ENCODE results near the gene CD248.

Gene CD248

DNA sequence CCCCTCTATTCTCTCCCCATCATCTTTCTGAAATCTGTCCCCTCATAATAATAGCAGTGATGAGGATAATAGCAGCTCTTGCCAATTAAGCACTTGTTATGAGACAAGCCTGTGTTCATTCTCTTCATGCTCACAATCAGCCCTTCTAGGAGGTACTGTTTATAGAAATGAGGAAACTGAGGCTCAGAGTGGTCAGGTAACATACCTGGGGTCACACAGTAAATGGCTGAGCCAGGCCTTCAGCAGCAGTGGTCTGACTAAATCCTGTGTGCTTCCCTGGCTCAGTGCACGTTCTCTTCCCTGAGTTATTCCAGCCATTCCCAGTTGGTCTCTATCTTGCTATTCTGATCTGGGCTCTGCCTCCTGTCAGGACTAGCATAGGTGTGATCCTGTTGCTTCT lies 42.6 kb downstream of the CD248 start:
- H3K27me3 ChIP-seq (replicated peaks; ENCODE audit: control insufficient read depth, insufficient read depth, low read length), result no peaks in the 10 kb centered on the region
- H3K9me3 ChIP-seq (ENCODE audit: control insufficient read depth, low read length), result no peaks in the 10 kb centered on the region
- no peak overlapping the region for H3K9ac ChIP-seq (ENCODE audit: low read length)
- H3K4me1 ChIP-seq (ENCODE audit: control insufficient read depth, insufficient read depth, low read length), result peaks cover 10% of the 10 kb centered on the region
- peaks cover 48% of the 10 kb centered on the region for H3K36me3 ChIP-seq (ENCODE audit: control insufficient read depth, insufficient read depth, low read length, severe bottlenecking)
- no peak overlapping the region for H3K4me3 ChIP-seq (ENCODE audit: low read length)
- no peak for DNase-seq (ENCODE audit: low read depth)

DNA sequence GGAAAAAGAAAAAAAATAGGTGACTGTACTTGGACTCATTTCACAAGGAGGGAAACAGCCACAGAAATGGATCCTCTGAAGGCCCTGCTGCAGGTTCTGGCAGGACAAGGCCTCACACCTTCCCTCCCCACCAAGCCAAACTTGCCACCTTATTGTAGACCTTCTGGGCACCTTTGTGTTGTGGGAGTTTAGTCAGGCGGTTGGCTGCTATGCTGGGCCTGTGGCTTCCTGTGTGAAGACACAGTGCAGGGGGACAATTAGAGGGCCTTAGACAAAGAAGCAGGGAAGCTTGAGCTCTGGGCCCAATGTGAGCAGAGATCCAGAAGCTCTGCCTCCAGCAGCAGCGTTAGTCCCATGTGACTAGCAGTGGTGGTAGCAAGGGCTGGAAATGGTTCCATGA lies 44.2 kb downstream of the CD248 start:
- peaks cover 48% of the 10 kb centered on the region for H3K36me3 ChIP-seq (ENCODE audit: control insufficient read depth, insufficient read depth, low read length, severe bottlenecking)

DNA sequence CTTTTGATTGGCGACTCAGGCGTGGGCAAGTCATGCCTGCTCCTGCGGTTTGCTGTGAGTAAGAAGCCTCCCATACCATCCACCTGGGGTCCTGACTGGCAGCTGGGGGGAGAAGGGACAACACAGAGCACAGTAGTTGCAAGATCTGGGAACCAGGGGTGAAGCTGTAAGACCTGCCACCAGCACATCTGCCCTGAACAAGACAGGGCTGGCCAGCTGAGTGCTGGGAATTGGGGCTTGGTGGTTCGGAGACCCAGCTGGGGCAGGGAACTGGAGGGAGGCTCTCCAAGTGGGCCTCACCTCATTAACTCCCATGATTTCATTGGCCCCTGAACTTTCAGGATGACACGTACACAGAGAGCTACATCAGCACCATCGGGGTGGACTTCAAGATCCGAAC lies 45.0 kb downstream of the CD248 start:
- Histone ChIP-seq H3K4me3 (ENCODE audit: low read length) (no peak overlapping the region), H3K9ac (ENCODE audit: low read length) (no peak overlapping the region), H3K4me1 (ENCODE audit: control insufficient read depth, insufficient read depth, low read length) (peaks cover 15% of the 10 kb centered on the region), H3K36me3 (ENCODE audit: control insufficient read depth, insufficient read depth, low read length, severe bottlenecking) (peaks cover 48% of the 10 kb centered on the region), H3K9me3 (ENCODE audit: control insufficient read depth, low read length) (no peaks in the 10 kb centered on the region), H3K27me3 (replicated peaks; ENCODE audit: control insufficient read depth, insufficient read depth, low read length) (no peaks in the 10 kb centered on the region)
- no peak for DNase-seq (ENCODE audit: low read depth)

More for the DNA sequence above, 44.2 kb downstream of the CD248 start:
- Histone ChIP-seq H3K27me3 (replicated peaks; ENCODE audit: control insufficient read depth, insufficient read depth, low read length) (no peaks in the 10 kb centered on the region), H3K9ac (ENCODE audit: low read length) (no peak overlapping the region), H3K4me3 (ENCODE audit: low read length) (no peak overlapping the region), H3K9me3 (ENCODE audit: control insufficient read depth, low read length) (no peaks in the 10 kb centered on the region), H3K4me1 (ENCODE audit: control insufficient read depth, insufficient read depth, low read length) (peaks cover 12% of the 10 kb centered on the region)
- no peak for DNase-seq (ENCODE audit: low read depth)

DNA sequence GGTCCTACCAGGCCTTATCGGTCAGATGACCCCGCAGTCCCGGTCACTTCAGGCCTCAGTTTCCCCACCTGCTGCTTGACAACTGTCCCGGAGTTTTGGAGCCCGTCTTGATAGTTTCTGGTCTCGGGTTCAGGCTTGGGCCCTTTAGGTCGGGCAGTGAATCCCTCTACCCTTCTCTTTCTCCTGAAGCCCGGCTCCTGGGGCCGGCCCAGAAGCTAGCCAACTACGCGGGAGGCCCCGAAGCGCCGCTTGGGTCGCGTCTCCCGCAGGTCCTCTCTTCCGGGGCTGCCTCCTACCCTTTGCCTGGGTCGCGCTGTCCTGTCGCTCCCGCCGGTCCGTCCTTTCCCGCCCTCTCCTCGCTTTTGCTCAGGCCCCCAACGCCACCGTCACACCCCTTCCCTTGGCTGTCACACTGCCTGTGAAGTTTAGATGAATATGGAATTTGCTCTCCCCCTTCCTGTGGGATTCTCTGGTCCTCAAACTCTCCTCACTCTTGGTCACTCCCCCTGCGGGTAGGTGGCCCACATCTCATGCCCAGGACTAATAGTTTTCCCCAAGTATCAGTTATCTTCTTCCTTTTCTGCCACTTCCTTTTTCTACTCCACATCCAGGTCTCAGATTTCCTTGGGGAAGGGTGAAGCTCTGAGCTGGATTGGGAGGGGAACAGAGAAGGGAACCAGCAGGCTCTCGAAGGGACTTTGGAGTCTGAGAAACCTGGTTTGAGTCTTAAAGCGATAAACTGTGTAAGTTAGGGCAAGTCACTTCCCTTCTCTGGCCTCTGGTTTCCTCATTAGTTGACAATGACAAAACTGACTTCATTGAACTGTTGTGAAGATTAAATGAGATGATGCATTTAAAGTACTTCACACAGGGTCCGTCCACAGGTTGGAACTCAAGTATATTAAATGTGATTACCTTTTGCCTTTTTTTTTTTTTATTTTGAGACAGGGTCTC lies 47.6 kb downstream of the CD248 start:
- peaks cover 20% of the 10 kb centered on the region for H3K4me1 ChIP-seq (ENCODE audit: control insufficient read depth, insufficient read depth, low read length)
- H3K36me3 ChIP-seq (ENCODE audit: control insufficient read depth, insufficient read depth, low read length, severe bottlenecking), result peaks cover 43% of the 10 kb centered on the region
- H3K27me3 ChIP-seq (replicated peaks; ENCODE audit: control insufficient read depth, insufficient read depth, low read length), result no peaks in the 10 kb centered on the region
- peak overlapping the region; percentile 97 for H3K9ac ChIP-seq (ENCODE audit: low read length)
- peak overlapping the region; percentile 93 for H3K4me3 ChIP-seq (ENCODE audit: low read length)
- DNase-seq (ENCODE audit: low read depth), result peak; percentile 68
- no peaks in the 10 kb centered on the region for H3K9me3 ChIP-seq (ENCODE audit: control insufficient read depth, low read length)

DNA sequence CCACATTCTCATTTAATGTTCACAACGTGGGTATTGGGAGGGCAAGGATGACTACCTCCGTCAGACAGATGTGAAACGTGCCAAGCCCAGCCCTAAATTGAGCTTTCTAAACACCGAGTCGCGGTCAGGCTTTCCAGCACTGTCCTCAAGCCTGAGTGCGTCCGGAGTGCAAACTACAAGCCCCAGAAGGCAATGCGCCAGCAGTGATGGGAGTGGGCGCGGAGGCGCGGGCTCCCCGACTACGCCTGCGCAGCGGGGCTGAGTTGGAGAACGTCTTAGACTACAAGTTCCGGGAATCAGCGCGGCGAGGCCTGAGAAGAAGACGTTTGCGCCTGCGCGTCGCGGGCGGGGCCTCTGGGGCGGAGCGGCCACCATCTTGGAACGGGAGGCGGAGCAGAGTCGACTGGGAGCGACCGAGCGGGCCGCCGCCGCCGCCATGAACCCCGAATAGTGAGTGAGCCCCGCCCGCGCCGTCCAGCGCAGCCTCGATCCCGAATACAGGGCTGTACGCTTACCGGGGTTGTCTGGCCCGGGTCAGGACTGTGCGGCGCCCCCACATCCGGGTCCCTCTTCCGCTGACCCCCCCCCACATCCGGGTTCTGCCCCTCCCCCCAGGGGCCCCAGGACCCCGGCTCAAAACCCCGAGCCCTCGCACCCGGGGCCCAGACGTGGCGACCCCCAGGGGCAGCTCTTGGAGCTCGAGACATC lies 48.4 kb downstream of the CD248 start, which contains the start of gene RAB1B:
Gene RAB1B, plus strand, starts transcription at position 396 of the 708 bp plus-strand sequence. Its CDS starts 41 bp downstream, at position 437.
- Histone ChIP-seq H3K9ac (ENCODE audit: low read length) (peak within 1 kb of the TSS; percentile 97), H3K27me3 (replicated peaks; ENCODE audit: control insufficient read depth, insufficient read depth, low read length) (no peaks in the 10 kb centered on the region), H3K9me3 (ENCODE audit: control insufficient read depth, low read length) (no peaks in the 10 kb centered on the region), H3K4me1 (ENCODE audit: control insufficient read depth, insufficient read depth, low read length) (peaks cover 20% of the 10 kb centered on the region), H3K4me3 (ENCODE audit: low read length) (peak within 1 kb of the TSS; percentile 93), H3K36me3 (ENCODE audit: control insufficient read depth, insufficient read depth, low read length, severe bottlenecking) (peaks cover 42% of the 10 kb centered on the region)
- DNase-seq (ENCODE audit: low read depth), result peak; percentile 100

DNA sequence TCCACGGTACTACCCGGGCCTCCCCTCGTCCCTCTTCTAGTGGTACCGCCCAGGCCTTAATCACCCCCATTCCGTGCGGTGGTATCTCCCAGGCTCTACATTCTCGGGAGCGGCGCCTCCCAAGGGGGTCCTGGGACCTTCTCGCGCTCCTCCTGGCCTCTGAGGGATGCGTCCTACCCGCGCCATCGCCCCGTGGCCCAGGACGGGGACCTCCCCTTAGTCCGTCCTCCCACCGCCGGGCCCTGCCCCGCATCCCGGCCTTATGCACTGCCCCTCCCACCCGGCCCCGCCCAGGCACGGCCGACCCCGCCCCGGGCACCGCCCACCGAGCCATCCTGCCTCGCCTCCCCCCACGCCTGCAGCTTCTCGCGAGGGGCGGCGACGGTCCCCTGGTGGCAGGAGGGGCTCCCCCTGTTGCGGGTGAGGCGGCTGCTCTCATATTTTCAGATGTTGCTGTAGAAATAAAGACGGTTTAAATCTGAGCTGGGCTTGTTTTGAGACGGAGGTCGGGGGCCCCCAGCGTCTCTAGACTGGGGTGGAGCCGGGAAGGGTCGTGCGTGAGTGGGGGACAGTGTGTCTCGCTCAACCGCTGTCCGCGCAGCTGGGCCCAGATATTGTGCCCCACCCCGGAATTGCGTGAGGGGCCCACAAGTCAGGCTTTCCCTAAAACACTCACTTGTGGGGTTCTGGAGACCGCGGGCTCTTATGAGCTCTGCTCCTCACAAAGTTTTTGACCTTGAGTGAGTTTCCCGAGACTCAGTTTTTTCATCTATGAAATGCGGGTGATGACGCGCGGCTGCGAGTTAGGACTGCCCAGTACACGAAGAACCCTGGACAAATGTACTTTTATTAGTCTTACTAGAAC lies 49.2 kb downstream of the CD248 start:
- Histone ChIP-seq H3K36me3 (ENCODE audit: control insufficient read depth, insufficient read depth, low read length, severe bottlenecking) (peaks cover 42% of the 10 kb centered on the region), H3K4me1 (ENCODE audit: control insufficient read depth, insufficient read depth, low read length) (peaks cover 20% of the 10 kb centered on the region), H3K9me3 (ENCODE audit: control insufficient read depth, low read length) (no peaks in the 10 kb centered on the region), H3K27me3 (replicated peaks; ENCODE audit: control insufficient read depth, insufficient read depth, low read length) (no peaks in the 10 kb centered on the region), H3K9ac (ENCODE audit: low read length) (peak overlapping the region; percentile 97), H3K4me3 (ENCODE audit: low read length) (peak overlapping the region; percentile 93)
- DNase-seq (ENCODE audit: low read depth), result peak; percentile 95

DNA sequence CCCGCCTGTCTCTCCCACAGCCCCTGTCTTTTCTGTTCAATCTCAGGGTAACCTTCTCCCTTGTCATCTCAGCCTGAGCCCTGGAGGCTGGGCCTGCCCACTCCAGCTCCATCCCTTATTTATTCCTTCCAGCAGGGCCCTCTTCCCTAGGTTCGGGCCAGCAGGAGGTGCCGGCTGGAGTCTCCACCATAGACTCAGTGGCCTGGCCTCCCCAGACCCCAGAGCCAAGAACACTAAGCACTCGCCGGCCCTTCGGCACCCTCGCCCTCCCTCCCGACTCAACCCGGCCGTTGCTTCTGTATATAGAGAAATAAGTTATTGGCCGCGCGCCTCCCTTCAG lies 49.8 kb downstream of the CD248 start:
- Histone ChIP-seq H3K4me3 (ENCODE audit: low read length) (peak overlapping the region; percentile 93), H3K9ac (ENCODE audit: low read length) (peak overlapping the region; percentile 80), H3K27me3 (replicated peaks; ENCODE audit: control insufficient read depth, insufficient read depth, low read length) (no peaks in the 10 kb centered on the region), H3K4me1 (ENCODE audit: control insufficient read depth, insufficient read depth, low read length) (peaks cover 20% of the 10 kb centered on the region), H3K36me3 (ENCODE audit: control insufficient read depth, insufficient read depth, low read length, severe bottlenecking) (peaks cover 42% of the 10 kb centered on the region), H3K9me3 (ENCODE audit: control insufficient read depth, low read length) (no peaks in the 10 kb centered on the region)
- no peak for DNase-seq (ENCODE audit: low read depth)

DNA sequence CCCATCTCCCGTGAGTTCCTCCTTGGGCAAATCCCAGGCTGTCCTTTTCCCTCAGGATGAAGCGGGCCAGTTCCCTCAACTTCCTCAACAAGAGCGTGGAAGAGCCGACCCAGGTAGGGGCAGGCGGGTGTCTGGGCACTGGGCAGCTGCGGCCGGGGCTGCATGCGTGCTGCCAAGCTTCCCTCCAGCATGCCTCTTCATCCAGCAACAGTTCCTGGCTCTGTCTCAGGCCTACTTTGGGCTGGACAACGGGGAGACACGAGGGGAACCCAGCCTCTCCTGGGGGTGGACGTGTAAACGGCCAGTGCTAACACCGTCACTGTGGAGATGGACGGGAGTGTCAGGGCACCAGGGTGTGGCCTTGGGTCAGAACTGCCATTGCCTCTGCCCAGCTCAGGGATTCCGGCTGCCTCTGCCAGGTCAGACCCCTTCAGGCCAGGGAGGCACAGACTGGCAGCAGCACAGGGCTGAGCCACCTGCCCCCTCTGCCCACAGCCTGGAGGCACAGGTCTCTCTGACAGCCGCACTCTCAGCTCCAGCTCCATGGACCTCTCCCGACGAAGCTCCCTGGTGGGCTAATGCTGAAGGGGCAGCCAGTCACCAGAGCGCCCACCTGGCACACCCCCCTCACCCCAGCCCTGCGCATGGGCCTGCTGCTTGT lies 50.3 kb downstream of the CD248 start:
- no peaks in the 10 kb centered on the region for H3K9me3 ChIP-seq (ENCODE audit: control insufficient read depth, low read length)
- peak overlapping the region; percentile 93 for H3K4me3 ChIP-seq (ENCODE audit: low read length)
- no peaks in the 10 kb centered on the region for H3K27me3 ChIP-seq (replicated peaks; ENCODE audit: control insufficient read depth, insufficient read depth, low read length)
- peaks cover 43% of the 10 kb centered on the region for H3K36me3 ChIP-seq (ENCODE audit: control insufficient read depth, insufficient read depth, low read length, severe bottlenecking)
- peak overlapping the region; percentile 80 for H3K9ac ChIP-seq (ENCODE audit: low read length)
- DNase-seq (ENCODE audit: low read depth), result no peak
- H3K4me1 ChIP-seq (ENCODE audit: control insufficient read depth, insufficient read depth, low read length), result peaks cover 20% of the 10 kb centered on the region

DNA sequence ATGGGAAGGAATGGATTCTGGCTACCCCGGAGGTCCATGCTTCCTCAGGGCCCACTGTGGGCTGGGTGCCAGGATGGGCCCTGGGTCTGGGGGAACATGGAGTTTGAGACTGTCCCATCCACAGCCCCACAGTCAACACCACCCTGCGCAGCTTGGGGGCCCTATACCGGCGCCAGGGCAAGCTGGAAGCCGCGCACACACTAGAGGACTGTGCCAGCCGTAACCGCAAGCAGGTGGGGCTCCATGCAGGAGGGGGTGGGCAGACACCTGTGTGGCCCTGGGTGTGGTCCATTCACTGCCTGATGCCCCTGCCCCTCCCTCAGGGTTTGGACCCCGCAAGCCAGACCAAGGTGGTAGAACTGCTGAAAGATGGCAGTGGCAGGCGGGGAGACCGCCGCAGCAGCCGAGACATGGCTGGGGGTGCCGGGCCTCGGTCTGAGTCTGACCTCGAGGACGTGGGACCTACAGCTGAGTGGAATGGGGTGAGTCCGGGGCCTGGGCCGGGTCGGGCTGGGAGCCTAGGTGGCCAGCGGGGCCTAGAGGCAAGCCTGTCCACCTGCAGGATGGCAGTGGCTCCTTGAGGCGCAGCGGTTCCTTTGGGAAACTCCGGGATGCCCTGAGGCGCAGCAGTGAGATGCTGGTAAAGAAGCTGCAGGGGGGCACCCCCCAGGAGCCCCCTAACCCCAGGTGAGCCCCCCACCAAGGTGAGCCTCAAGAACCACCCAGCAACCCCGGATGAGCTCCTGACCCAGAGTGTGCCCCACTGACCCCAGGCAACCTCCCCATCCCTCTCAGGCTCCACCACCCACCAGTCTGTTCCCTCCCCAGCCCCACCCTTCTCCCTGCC lies 51.1 kb downstream of the CD248 start:
- Histone ChIP-seq H3K4me3 (ENCODE audit: low read length) (no peak overlapping the region), H3K27me3 (replicated peaks; ENCODE audit: control insufficient read depth, insufficient read depth, low read length) (no peaks in the 10 kb centered on the region), H3K9me3 (ENCODE audit: control insufficient read depth, low read length) (no peaks in the 10 kb centered on the region), H3K4me1 (ENCODE audit: control insufficient read depth, insufficient read depth, low read length) (peaks cover 20% of the 10 kb centered on the region), H3K36me3 (ENCODE audit: control insufficient read depth, insufficient read depth, low read length, severe bottlenecking) (peaks cover 50% of the 10 kb centered on the region), H3K9ac (ENCODE audit: low read length) (no peak overlapping the region)
- DNase-seq (ENCODE audit: low read depth), result no peak

DNA sequence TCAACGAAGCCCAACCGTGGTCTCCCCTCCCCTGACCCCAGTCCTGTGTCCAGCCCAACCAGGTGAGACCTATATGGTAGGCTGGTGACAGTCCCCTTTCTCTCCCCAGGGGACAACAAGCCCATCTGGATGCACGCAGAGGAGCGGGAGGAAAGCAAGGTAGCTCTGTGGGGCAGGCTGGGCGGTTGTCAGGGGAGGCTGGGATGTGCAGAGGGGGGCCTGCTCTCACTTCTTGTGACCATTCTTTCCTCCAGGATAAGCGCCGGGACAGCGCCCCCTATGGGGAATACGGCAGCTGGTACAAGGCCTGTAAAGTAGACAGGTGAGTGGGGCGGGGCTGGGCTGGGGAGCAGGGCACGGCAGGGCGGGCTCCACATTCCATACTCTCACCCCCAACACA lies 51.9 kb downstream of the CD248 start:
- Histone ChIP-seq H3K9me3 (ENCODE audit: control insufficient read depth, low read length) (no peaks in the 10 kb centered on the region), H3K4me1 (ENCODE audit: control insufficient read depth, insufficient read depth, low read length) (peaks cover 19% of the 10 kb centered on the region), H3K27me3 (replicated peaks; ENCODE audit: control insufficient read depth, insufficient read depth, low read length) (no peaks in the 10 kb centered on the region), H3K4me3 (ENCODE audit: low read length) (no peak overlapping the region), H3K36me3 (ENCODE audit: control insufficient read depth, insufficient read depth, low read length, severe bottlenecking) (peaks cover 50% of the 10 kb centered on the region), H3K9ac (ENCODE audit: low read length) (no peak overlapping the region)
- peak; percentile 24 for DNase-seq (ENCODE audit: low read depth)

All from adipocyte (in vitro differentiated cells).